ENCODE data around the gene RMND5B.
A peak's percentile ranks its signal among the peaks of the same experiment; 100 is the strongest.
"Not testable (repeated sequence)": the region's sequence is repeated elsewhere in the genome, so short reads cannot be mapped to it uniquely, and the experiment has no call there.

RMND5B gene

DNA sequence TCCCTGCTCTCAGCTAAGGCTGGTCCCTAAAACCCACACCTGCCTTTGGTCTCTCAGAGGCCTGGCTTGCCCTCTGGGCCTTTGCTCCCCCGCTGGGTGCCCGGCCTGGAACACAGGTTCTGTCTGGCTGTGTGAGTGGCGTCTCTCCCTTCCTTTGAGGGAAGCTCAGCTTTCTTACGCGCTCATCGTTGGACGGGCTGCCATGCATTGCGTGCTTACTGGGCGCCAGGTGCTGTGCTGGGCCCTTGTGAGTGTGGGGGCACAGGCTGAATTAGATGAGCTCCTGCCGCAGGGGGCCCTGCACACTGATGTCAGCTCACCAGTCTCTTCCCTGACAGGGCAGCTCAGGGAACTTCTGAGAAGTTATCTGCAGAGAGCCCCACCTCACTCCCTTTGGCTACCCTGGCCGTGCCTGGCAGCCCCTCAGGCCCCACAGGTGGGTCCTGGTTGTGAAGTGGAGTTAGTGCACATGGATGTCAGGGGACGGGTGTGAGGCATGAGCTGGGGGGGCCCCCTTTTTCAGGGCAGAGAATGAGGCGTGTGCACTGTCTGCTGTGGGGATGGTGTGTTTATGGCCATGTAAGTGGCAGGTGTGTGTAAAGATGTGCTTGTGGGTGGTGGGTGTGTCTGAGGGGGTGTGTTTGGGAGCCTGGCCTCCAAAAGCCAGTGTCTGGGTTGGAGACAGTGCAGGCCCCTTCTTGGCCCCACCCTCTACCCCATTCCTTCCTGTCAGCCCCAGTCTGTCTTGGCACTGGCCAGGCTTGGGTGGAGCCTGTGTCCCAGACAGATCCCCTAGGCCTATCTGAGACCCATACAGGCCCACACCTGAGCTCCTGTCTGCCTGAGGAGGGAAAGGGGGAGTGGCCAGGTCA, 7.5 kb upstream of the RMND5B start:
- H3K9me3 ChIP-seq (ENCODE audit: control insufficient read depth, low read length) = no peaks in the 10 kb centered on the region

DNA sequence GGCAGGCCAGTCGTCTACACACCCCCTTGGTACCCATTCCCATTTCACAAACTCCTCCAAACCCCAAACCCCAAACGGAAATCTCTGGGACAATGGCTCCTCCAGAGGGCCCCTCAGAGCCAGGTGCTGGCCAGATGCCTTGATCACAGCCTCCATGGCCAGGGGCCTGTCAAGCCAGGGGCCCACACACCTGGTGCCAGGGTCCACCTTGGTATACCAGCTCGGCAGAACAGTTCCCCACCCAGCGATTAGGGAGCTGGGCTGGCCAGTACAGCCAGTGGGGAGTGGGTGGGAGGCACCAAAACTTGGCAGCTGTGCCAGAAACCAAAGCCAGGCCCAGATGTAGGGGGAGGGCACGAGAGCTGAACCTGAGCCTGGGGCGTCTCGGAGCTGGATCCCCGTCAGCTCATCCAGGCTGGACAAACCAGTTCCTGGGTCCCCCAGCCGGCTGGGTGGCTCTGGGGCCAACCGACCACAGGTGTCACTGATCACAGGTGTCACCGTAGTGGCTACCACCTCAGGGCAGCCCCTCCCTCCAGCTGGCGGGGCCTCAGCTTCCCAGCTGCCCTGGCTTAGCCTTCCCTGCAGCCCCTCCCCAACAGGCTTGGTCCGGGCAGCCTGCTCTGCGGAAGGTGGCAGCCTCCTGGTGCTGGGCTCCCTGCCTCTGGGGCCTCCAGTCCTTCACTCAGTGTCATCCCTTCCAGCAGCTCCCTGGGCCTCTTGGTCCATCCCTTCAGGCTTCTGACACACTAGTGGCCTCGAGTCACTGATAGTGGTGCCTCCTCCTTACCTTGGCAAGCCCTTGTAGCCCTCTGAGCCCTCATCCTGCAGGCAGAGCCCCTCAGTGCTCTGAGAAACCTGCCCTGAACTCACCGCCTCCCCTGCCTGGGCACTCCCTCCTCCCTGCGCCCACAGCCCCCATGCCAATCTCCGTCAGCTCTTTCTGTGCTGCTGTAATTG, 6.6 kb upstream of the RMND5B start:
- H3K27me3 ChIP-seq (replicated peaks; ENCODE audit: control insufficient read depth, insufficient read depth, low read length) = peaks cover 23% of the 10 kb centered on the region
- DNase-seq (ENCODE audit: low read depth) = no peak
- peaks cover 11% of the 10 kb centered on the region for H3K4me1 ChIP-seq (ENCODE audit: control insufficient read depth, insufficient read depth, low read length)
- no peaks in the 10 kb centered on the region for H3K36me3 ChIP-seq (ENCODE audit: control insufficient read depth, insufficient read depth, low read length, severe bottlenecking)
- H3K9ac ChIP-seq (ENCODE audit: low read length) = no peak overlapping the region
- H3K9me3 ChIP-seq (ENCODE audit: control insufficient read depth, low read length) = no peaks in the 10 kb centered on the region
- no peak overlapping the region for H3K4me3 ChIP-seq (ENCODE audit: low read length)

More for the DNA sequence above, 7.5 kb upstream of the RMND5B start:
- no peak for DNase-seq (ENCODE audit: low read depth)
- Histone ChIP-seq H3K36me3 (ENCODE audit: control insufficient read depth, insufficient read depth, low read length, severe bottlenecking) (no peaks in the 10 kb centered on the region), H3K4me3 (ENCODE audit: low read length) (no peak overlapping the region), H3K4me1 (ENCODE audit: control insufficient read depth, insufficient read depth, low read length) (peaks cover 11% of the 10 kb centered on the region), H3K9ac (ENCODE audit: low read length) (no peak overlapping the region), H3K27me3 (replicated peaks; ENCODE audit: control insufficient read depth, insufficient read depth, low read length) (peaks cover 25% of the 10 kb centered on the region)

DNA sequence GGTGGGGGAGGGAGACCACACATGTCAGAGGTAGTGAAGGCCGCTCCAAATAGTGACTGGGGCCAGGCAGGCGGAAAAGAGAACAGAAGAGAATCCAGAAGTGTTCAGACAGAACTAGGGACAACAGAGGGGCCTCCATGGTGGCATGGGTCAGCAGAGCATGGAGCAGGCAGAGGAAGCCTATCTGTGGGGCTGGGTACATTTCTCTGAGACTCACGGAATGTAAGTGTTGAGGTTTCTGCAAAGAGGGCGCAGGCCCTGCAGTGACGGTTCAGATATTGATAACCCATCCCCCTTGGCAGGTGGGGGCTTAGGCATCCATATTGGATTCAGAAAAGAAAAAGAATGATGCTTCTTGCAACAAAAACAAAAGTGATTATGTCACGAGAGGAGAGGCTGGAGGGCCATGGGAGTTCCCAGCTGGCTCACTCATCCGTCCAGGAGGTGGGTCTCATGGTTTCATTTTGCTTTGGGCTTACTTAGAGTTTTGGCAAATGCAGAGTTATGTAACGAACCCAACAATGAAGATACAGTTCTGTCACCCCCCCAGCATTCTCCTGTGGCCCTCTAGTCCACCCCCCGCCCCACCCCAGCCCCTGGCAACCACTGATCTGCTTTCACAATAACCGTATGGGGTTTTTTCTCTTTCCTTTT, 5.4 kb upstream of the RMND5B start:
- Histone ChIP-seq H3K4me1 (ENCODE audit: control insufficient read depth, insufficient read depth, low read length) (peaks cover 11% of the 10 kb centered on the region), H3K4me3 (ENCODE audit: low read length) (no peak overlapping the region), H3K9me3 (ENCODE audit: control insufficient read depth, low read length) (no peaks in the 10 kb centered on the region), H3K36me3 (ENCODE audit: control insufficient read depth, insufficient read depth, low read length, severe bottlenecking) (no peaks in the 10 kb centered on the region), H3K27me3 (replicated peaks; ENCODE audit: control insufficient read depth, insufficient read depth, low read length) (peaks cover 20% of the 10 kb centered on the region), H3K9ac (ENCODE audit: low read length) (no peak overlapping the region)
- DNase-seq (ENCODE audit: low read depth) = no peak

GRCh38 chr5:178126556-178126955, 4.3 kb upstream of the RMND5B start:
- Histone ChIP-seq H3K27me3 (replicated peaks; ENCODE audit: control insufficient read depth, insufficient read depth, low read length) (peaks cover 10% of the 10 kb centered on the region), H3K4me3 (ENCODE audit: low read length) (no peak overlapping the region), H3K9me3 (ENCODE audit: control insufficient read depth, low read length) (no peaks in the 10 kb centered on the region), H3K4me1 (ENCODE audit: control insufficient read depth, insufficient read depth, low read length) (peaks cover 4% of the 10 kb centered on the region), H3K36me3 (ENCODE audit: control insufficient read depth, insufficient read depth, low read length, severe bottlenecking) (no peaks in the 10 kb centered on the region), H3K9ac (ENCODE audit: low read length) (no peak overlapping the region)
- DNase-seq (ENCODE audit: low read depth) = no peak

GRCh38 chr5:178127300-178128009, 3.4 kb upstream of the RMND5B start:
- not testable (repeated sequence) for H3K27me3 ChIP-seq (replicated peaks; ENCODE audit: control insufficient read depth, insufficient read depth, low read length); H3K36me3 ChIP-seq (ENCODE audit: control insufficient read depth, insufficient read depth, low read length, severe bottlenecking); DNase-seq (ENCODE audit: low read depth); H3K9me3 ChIP-seq (ENCODE audit: control insufficient read depth, low read length); H3K4me3 ChIP-seq (ENCODE audit: low read length); H3K4me1 ChIP-seq (ENCODE audit: control insufficient read depth, insufficient read depth, low read length); H3K9ac ChIP-seq (ENCODE audit: low read length)

DNA sequence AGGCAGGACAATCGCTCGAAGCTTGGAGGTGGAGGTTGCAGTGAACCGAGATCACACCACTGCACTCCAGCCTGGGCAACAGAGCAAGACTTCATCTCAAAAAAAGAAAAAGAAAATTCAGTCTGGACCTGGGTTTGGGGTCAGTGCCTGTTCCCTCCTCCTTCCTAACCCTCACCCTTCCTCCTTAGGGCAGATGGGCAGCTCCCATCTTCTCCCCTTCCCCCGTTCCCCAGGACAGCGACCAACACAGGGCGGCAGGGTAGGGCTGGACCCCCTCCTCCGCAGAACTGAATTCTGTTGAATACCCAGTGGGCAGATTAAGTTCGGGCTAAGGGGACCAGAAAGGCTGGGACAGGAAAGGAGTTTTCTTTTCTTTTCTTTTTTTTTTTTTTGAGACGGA, 1.5 kb upstream of the RMND5B start:
- Histone ChIP-seq H3K4me3 (ENCODE audit: low read length) (no peak overlapping the region), H3K9ac (ENCODE audit: low read length) (no peak overlapping the region), H3K4me1 (ENCODE audit: control insufficient read depth, insufficient read depth, low read length) (peaks cover 5% of the 10 kb centered on the region), H3K27me3 (replicated peaks; ENCODE audit: control insufficient read depth, insufficient read depth, low read length) (no peaks in the 10 kb centered on the region), H3K9me3 (ENCODE audit: control insufficient read depth, low read length) (no peaks in the 10 kb centered on the region), H3K36me3 (ENCODE audit: control insufficient read depth, insufficient read depth, low read length, severe bottlenecking) (peaks cover 4% of the 10 kb centered on the region)
- DNase-seq (ENCODE audit: low read depth) = no peak

- H3K9me3 ChIP-seq (ENCODE audit: control insufficient read depth, low read length); H3K36me3 ChIP-seq (ENCODE audit: control insufficient read depth, insufficient read depth, low read length, severe bottlenecking); H3K4me1 ChIP-seq (ENCODE audit: control insufficient read depth, insufficient read depth, low read length); DNase-seq (ENCODE audit: low read depth); H3K27me3 ChIP-seq (replicated peaks; ENCODE audit: control insufficient read depth, insufficient read depth, low read length): not testable (repeated sequence)
- Histone ChIP-seq H3K4me3 (ENCODE audit: low read length) (peak overlapping the region; percentile 89), H3K9ac (ENCODE audit: low read length) (peak overlapping the region; percentile 88)
These were observed 609 bp upstream of the RMND5B start for GRCh38 chr5:178130234-178130575.

DNA sequence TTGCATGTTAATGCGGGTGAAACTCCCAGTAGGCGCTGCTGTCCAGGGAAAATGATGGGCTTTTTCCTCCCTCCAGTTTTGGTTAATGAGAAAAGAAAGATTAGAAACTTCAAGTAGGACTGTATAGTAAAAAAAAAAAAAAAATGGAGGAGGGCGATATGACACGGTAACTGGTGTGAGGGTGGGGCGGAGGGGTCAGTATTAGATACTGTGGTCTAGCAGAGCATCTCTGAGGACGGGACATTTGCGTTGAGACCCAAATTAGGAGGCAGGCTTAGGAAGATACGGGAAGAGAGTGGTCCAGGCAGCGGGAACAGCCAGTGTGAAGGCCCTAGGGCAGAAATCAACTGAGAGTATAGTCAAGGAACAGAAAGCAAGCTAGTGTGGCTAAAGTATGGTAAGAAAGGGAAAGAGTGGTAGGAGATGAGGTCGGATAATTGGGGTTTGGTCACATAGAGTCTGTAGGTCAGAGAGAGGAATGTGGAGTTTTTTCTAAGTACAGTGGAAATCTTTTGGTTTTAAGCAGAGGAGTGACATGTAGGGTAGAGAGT, 707 bp downstream of the RMND5B start:
- Histone ChIP-seq H3K27me3 (replicated peaks; ENCODE audit: control insufficient read depth, insufficient read depth, low read length) (no peaks in the 10 kb centered on the region), H3K9me3 (ENCODE audit: control insufficient read depth, low read length) (no peaks in the 10 kb centered on the region), H3K9ac (ENCODE audit: low read length) (peak overlapping the region; percentile 88), H3K4me3 (ENCODE audit: low read length) (peak overlapping the region; percentile 89), H3K4me1 (ENCODE audit: control insufficient read depth, insufficient read depth, low read length) (peaks cover 5% of the 10 kb centered on the region), H3K36me3 (ENCODE audit: control insufficient read depth, insufficient read depth, low read length, severe bottlenecking) (peaks cover 18% of the 10 kb centered on the region)
- no peak for DNase-seq (ENCODE audit: low read depth)

DNA sequence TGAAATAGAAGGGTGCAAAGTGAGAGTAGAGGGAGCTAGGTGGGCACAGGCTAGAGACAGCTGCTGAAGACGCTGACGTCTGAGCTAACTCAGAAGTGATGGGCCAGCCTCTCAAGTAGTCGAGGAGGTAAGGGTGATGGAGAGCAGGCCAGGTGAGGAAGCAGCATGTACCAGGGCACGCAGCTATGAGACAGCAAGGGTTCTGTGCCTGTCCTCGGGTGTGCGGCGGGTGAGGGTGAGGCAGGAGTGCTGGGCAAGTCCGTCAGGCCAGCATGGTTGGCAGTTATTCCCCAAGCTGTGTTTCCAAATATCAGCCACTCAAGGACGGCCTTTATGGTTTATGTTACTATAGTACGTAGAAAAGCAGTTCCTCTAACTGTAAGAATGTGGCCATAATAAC, 6.2 kb downstream of the RMND5B start:
- Histone ChIP-seq H3K4me1 (ENCODE audit: control insufficient read depth, insufficient read depth, low read length) (peaks cover under 1% of the 10 kb centered on the region), H3K9ac (ENCODE audit: low read length) (no peak overlapping the region), H3K9me3 (ENCODE audit: control insufficient read depth, low read length) (no peaks in the 10 kb centered on the region), H3K4me3 (ENCODE audit: low read length) (no peak overlapping the region), H3K36me3 (ENCODE audit: control insufficient read depth, insufficient read depth, low read length, severe bottlenecking) (peaks cover 33% of the 10 kb centered on the region), H3K27me3 (replicated peaks; ENCODE audit: control insufficient read depth, insufficient read depth, low read length) (no peaks in the 10 kb centered on the region)
- DNase-seq (ENCODE audit: low read depth) = no peak

DNA sequence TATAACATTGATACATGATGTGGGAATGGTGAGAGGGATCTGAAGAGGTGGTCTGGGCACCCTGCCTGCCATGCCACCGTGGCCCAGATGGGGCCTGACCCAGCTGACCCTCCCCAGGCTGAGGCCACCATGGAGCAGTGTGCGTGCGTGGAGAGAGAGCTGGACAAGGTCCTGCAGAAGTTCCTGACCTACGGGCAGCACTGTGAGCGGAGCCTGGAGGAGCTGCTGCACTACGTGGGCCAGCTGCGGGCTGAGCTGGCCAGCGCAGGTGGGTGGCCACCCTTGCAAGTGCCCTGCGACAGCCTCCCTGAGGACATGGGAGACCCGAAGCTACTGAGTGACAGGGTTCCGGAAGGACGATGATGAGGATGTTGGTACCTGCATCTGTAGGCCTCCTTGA, 7.2 kb downstream of the RMND5B start:
- Histone ChIP-seq H3K9me3 (ENCODE audit: control insufficient read depth, low read length) (no peaks in the 10 kb centered on the region), H3K36me3 (ENCODE audit: control insufficient read depth, insufficient read depth, low read length, severe bottlenecking) (peaks cover 42% of the 10 kb centered on the region), H3K4me3 (ENCODE audit: low read length) (no peak overlapping the region), H3K27me3 (replicated peaks; ENCODE audit: control insufficient read depth, insufficient read depth, low read length) (no peaks in the 10 kb centered on the region), H3K9ac (ENCODE audit: low read length) (no peak overlapping the region), H3K4me1 (ENCODE audit: control insufficient read depth, insufficient read depth, low read length) (no peaks in the 10 kb centered on the region)
- DNase-seq (ENCODE audit: low read depth) = no peak

All from adipocyte (in vitro differentiated cells).